Panc1 (cell line): ENCODE data around the gene OSBPL5. TPM values are rescaled to one million over a fixed set of nuclear protein-coding genes. Genes with fewer than 3 reads are reported as not detected.

Source experiments
- ATAC-seq: fragments of 200-7000 bp; cut with Tn5 transposase; 2 replicates; pipeline ENCODE4 v1.9.1; 2020; ENCODE audit warnings: mild to moderate bottlenecking, moderate library complexity
- BruUV-seq: library from RNA; stranded (reverse); fragments of 400-500 nt; replicated peaks from 2 replicates; lab custom pipeline; 2021; lab: Mats Ljungman, UMichigan
- CTCF ChIA-PET: fragments of 300-600 bp; sonication (Branson Sonifier 250); formaldehyde crosslinking; loops from one replicate; lab custom pipeline; 2022; ENCODE audit warnings: antibody characterized with exemption; lab: Charles Lee
- POLR2A ChIA-PET: fragments of 300-600 bp; sonication (Branson Sonifier 250); formaldehyde crosslinking; loops from one replicate; lab custom pipeline; 2022; ENCODE audit warnings: antibody characterized with exemption; lab: Charles Lee
- DNase-seq: peaks from one replicate; pipeline ENCODE4 v3.0.0-alpha.2; 2010; ENCODE audit warnings: low read depth, low spot score
- H3K27ac ChIP-seq: 2 replicates; pipeline ENCODE4 v1.5.1; 2011; ENCODE audit warnings: mild to moderate bottlenecking, low read length, inconsistent platforms
- H3K27me3 ChIP-seq: fragments of 200-500 bp; sonication (Bioruptor generic); 2 replicates; pipeline ENCODE4 v1.6.0; 2014; ENCODE audit warnings: low read length, inconsistent platforms; ENCODE audit not compliant: control insufficient read depth, insufficient read depth
- H3K36me3 ChIP-seq: fragments of 200-500 bp; sonication (Bioruptor generic); 2 replicates; pipeline ENCODE4 v1.5.1; 2014; ENCODE audit warnings: inconsistent platforms, mild to moderate bottlenecking, low read length, moderate library complexity; ENCODE audit not compliant: control insufficient read depth, insufficient read depth
- H3K4me1 ChIP-seq: 2 replicates; pipeline ENCODE4 v1.5.1; 2011; ENCODE audit warnings: inconsistent platforms, mild to moderate bottlenecking, low read length, moderate library complexity; ENCODE audit not compliant: control insufficient read depth, insufficient read depth
- H3K4me3 ChIP-seq, 2 experiments: 2 replicates each; pipeline ENCODE4 v1.5.1; 2011 to 2012; ENCODE audit warnings: low read depth in 2 of 2, low read length in 2 of 2, mild to moderate bottlenecking in 2 of 2, inconsistent platforms in 1 of 2, moderate library complexity in 1 of 2
- H3K9me3 ChIP-seq: fragments of 200-500 bp; sonication (Bioruptor generic); 2 replicates; pipeline ENCODE4 v1.5.1; 2014; ENCODE audit warnings: low read depth, mild to moderate bottlenecking, inconsistent platforms, low read length, moderate library complexity; ENCODE audit not compliant: control insufficient read depth, insufficient read depth
- POLR2AphosphoS5 ChIP-seq: IDR thresholded peaks from 2 replicates; pipeline ENCODE4 v1.6.1; 2012; ENCODE audit warnings: mild to moderate bottlenecking, low read depth, low read length, moderate library complexity
- REST ChIP-seq, 2 experiments: IDR thresholded peaks; 2 replicates each; pipeline ENCODE4 v1.6.1; 2011 to 2012; ENCODE audit warnings: low read depth in 2 of 2, control low read depth in 1 of 2, low read length in 1 of 2, mild to moderate bottlenecking in 1 of 2, moderate library complexity in 1 of 2; ENCODE audit not compliant: insufficient read depth in 1 of 2
- SIN3A ChIP-seq: IDR thresholded peaks from 2 replicates; pipeline ENCODE4 v1.6.1; 2012; ENCODE audit warnings: low read depth, mild to moderate bottlenecking, low read length, moderate library complexity, borderline replicate concordance; ENCODE audit not compliant: insufficient read depth
- TCF7L2 ChIP-seq: IDR thresholded peaks from 2 replicates; pipeline ENCODE4 v1.6.1; 2011; ENCODE audit warnings: mild to moderate bottlenecking, low read depth, low read length, inconsistent platforms
- in situ Hi-C: cut with HindIII; loops from 2 replicates; pipeline ENCODE4 v1.10.0; 2016; ENCODE audit warnings: low sequenced_read_pairs, low pct_unique_long_range_greater_than_20kb
- intact Hi-C: fragments of 100-400 bp; cut with micrococcal nuclease; formaldehyde crosslinking; loops from one replicate; pipeline ENCODE4 v1.10.0; 2022; ENCODE audit not compliant: unreplicated experiment
- total RNA-seq: library from RNA; stranded (reverse); gene quantifications from one replicate; pipeline ENCODE4 v1.2.1, GENCODE V29; 2021; ENCODE audit not compliant: unreplicated experiment
- TF ChIP-seq, protein P1 (sequence below): fragments of 450-650 bp; IDR thresholded peaks from 2 replicates; pipeline ENCODE4 v1.5.1; 2017; ENCODE audit warnings: mild to moderate bottlenecking

The OSBPL5 gene
- total RNA-seq, 1 experiment from 2014 or later, result 20.2 TPM

DNA sequence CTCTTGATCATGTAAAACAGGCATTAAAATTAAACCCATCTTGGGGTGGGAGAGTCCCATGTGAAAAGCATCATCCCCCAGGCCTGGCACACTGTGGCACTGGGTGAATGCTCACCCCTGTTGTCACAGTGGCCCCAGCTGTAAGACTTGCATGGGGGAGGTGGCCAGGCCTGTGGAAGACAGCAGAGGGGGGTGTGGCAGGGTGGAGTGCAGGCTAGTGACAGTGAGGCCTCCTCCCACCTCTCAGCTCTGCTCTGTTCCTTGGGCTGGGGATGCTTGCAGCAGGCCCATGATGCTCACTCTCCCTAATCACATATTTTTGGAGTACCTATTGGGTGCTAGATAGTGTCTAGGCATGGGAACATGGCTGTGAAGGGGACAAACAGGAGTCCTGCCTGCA lies 10.1 kb upstream of the OSBPL5 start:
- peak; percentile 28; the same call in 1 of the 2 replicates for ATAC-seq
- no peaks in the 10 kb centered on the region for H3K36me3 ChIP-seq
- H3K27ac ChIP-seq, result no peak overlapping the region
- H3K4me1 ChIP-seq, result no peaks in the 10 kb centered on the region
- peaks cover 4% of the 10 kb centered on the region; the same call in 1 of the 2 replicates for H3K27me3 ChIP-seq
- TF ChIP-seq TCF7L2 (no peak), REST (IDR thresholded peaks at IDR 0.05; ENCODE audit: insufficient read depth in 1 of 2, low read depth in 2 of 2, low read length in 1 of 2) (no peak), SIN3A (no peak), POLR2AphosphoS5 (no peak)
- TF ChIP-seq, protein P1, sequence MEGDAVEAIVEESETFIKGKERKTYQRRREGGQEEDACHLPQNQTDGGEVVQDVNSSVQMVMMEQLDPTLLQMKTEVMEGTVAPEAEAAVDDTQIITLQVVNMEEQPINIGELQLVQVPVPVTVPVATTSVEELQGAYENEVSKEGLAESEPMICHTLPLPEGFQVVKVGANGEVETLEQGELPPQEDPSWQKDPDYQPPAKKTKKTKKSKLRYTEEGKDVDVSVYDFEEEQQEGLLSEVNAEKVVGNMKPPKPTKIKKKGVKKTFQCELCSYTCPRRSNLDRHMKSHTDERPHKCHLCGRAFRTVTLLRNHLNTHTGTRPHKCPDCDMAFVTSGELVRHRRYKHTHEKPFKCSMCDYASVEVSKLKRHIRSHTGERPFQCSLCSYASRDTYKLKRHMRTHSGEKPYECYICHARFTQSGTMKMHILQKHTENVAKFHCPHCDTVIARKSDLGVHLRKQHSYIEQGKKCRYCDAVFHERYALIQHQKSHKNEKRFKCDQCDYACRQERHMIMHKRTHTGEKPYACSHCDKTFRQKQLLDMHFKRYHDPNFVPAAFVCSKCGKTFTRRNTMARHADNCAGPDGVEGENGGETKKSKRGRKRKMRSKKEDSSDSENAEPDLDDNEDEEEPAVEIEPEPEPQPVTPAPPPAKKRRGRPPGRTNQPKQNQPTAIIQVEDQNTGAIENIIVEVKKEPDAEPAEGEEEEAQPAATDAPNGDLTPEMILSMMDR, result no peak
- CTCF ChIA-PET, result no interaction called here
- no peak for DNase-seq
- intact Hi-C loops (no loop called here), in situ Hi-C loops (no loop called here)
- no peak overlapping the region for H3K4me3 ChIP-seq
- POLR2A ChIA-PET, result interaction anchor here (0.6 kb wide), 1 partner anchor 45 kb away, joined by 3 read pairs; no protein-coding TSS in a partner anchor
- no TSS peak for BruUV-seq
- H3K9me3 ChIP-seq, result peaks cover 14% of the 10 kb centered on the region; the same call in 1 of the 2 replicates

DNA sequence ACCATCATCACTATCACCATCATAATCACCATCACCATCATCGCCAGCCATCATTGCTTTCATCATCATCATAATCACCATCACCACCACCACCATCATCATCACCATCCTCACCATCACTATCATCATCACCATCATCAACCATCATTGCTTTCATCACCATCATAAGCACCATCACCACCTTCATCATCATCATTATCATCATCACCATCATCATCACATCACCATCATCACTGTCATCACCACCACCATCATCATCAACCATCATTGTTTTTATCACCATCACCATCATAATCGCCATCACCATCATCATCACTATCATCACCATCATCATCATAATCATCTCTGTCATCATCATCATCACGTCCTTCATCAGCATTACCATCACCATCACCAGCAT lies 9.3 kb upstream of the OSBPL5 start:
- Histone ChIP-seq H3K4me1 (peaks cover 6% of the 10 kb centered on the region), H3K27me3 (peaks cover 4% of the 10 kb centered on the region; the same call in 1 of the 2 replicates), H3K36me3 (no peaks in the 10 kb centered on the region), H3K27ac (no peak overlapping the region), H3K9me3 (peaks cover 14% of the 10 kb centered on the region; the same call in 1 of the 2 replicates), H3K4me3 (no peak overlapping the region)
- DNase-seq (no peak), ATAC-seq (no peak)
- BruUV-seq, result no TSS peak
- ChIA-PET POLR2A (no interaction called here), CTCF (no interaction called here)
- TF ChIP-seq POLR2AphosphoS5 (no peak), SIN3A (no peak), REST (IDR thresholded peaks at IDR 0.05; ENCODE audit: insufficient read depth in 1 of 2, low read depth in 2 of 2, low read length in 1 of 2) (no peak), TCF7L2 (no peak)
- TF ChIP-seq, protein P1, result no peak
- intact Hi-C loops (no loop called here), in situ Hi-C loops (no loop called here)
